Measurements from ENCODE around the gene VCAN.
A peak's percentile ranks its signal among the peaks of the same experiment; 100 is the strongest.

The VCAN gene

GRCh38 chr5:83586874-83587776 lies 115.6 kb downstream of the VCAN start:
- no peak for DNase-seq (ENCODE audit: extremely low spot score)
- ChIA-PET CTCF (interaction anchor here (0.5 kb wide), 1 partner anchor 482 kb away, joined by 5 read pairs; no protein-coding TSS in a partner anchor), POLR2A (no interaction called here)
- no peak for TF ChIP-seq SP1 (IDR thresholded peaks at IDR 0.05)
- no peak for TF ChIP-seq PKNOX1 (IDR thresholded peaks at IDR 0.05)
- TF ChIP-seq ARNT (IDR thresholded peaks at IDR 0.05) = no peak
- TF ChIP-seq L3MBTL2 (conservative IDR thresholded peaks at IDR 0.05) = no peak
- TF ChIP-seq ELF4 (IDR thresholded peaks at IDR 0.05) = no peak
- TF ChIP-seq CTBP1 (IDR thresholded peaks at IDR 0.05; ENCODE audit: borderline replicate concordance) = no peak
- no peak for TF ChIP-seq TARDBP (IDR thresholded peaks at IDR 0.05)
- no peak for TF ChIP-seq FOXM1 (IDR thresholded peaks at IDR 0.05; ENCODE audit: borderline replicate concordance)
- TF ChIP-seq NFRKB (IDR thresholded peaks at IDR 0.05) = no peak

- no peak for DNase-seq (ENCODE audit: extremely low spot score)
- TF ChIP-seq L3MBTL2 (conservative IDR thresholded peaks at IDR 0.05) (no peak), LEF1 (IDR thresholded peaks at IDR 0.05; ENCODE audit: borderline replicate concordance) (no peak), FOXK2 (IDR thresholded peaks at IDR 0.05) (no peak), SP1 (IDR thresholded peaks at IDR 0.05) (no peak), HDGF (IDR thresholded peaks at IDR 0.05; ENCODE audit: borderline replicate concordance) (no peak), FOXM1 (IDR thresholded peaks at IDR 0.05; ENCODE audit: borderline replicate concordance) (no peak), ARNT (IDR thresholded peaks at IDR 0.05) (no peak), BHLHE40 (IDR thresholded peaks at IDR 0.05; ENCODE audit: borderline replicate concordance) (no peak), NFRKB (IDR thresholded peaks at IDR 0.05) (no peak)
- POLR2A ChIA-PET = no interaction called here
- CTCF ChIA-PET = interaction anchor here (0.6 kb wide), 1 partner anchor 1182 kb away, joined by 5 read pairs; no protein-coding TSS in a partner anchor
Observed at GRCh38 chr5:83589786-83590185, 118.2 kb downstream of the VCAN start.

GRCh38 chr5:83590966-83591365 lies 119.4 kb downstream of the VCAN start:
- POLR2A ChIA-PET = no interaction called here
- no peak for DNase-seq (ENCODE audit: extremely low spot score)
- TF ChIP-seq L3MBTL2 (conservative IDR thresholded peaks at IDR 0.05) = no peak
- TF ChIP-seq SUZ12 (IDR thresholded peaks at IDR 0.05) = no peak
- no peak for TF ChIP-seq LEF1 (IDR thresholded peaks at IDR 0.05; ENCODE audit: borderline replicate concordance)
- TF ChIP-seq FOXA1 (IDR thresholded peaks at IDR 0.05) = no peak
- no peak for TF ChIP-seq ARNT (IDR thresholded peaks at IDR 0.05)
- TF ChIP-seq PKNOX1 (IDR thresholded peaks at IDR 0.05) = no peak
- no peak for TF ChIP-seq FOXK2 (IDR thresholded peaks at IDR 0.05)
- TF ChIP-seq CTBP1 (IDR thresholded peaks at IDR 0.05; ENCODE audit: borderline replicate concordance) = no peak
- TF ChIP-seq HDGF (IDR thresholded peaks at IDR 0.05; ENCODE audit: borderline replicate concordance) = no peak
- no peak for TF ChIP-seq SP1 (IDR thresholded peaks at IDR 0.05)
- no peak for TF ChIP-seq FOXM1 (IDR thresholded peaks at IDR 0.05; ENCODE audit: borderline replicate concordance)
- no peak for TF ChIP-seq BHLHE40 (IDR thresholded peaks at IDR 0.05; ENCODE audit: borderline replicate concordance)
- TF ChIP-seq TARDBP (IDR thresholded peaks at IDR 0.05) = no peak
- TF ChIP-seq NFRKB (IDR thresholded peaks at IDR 0.05) = no peak
- no peak for TF ChIP-seq ELF4 (IDR thresholded peaks at IDR 0.05)
- no peak for TF ChIP-seq ZNF384 (IDR thresholded peaks at IDR 0.05)
- CTCF ChIA-PET = no interaction called here

- ChIA-PET POLR2A (no interaction called here), CTCF (no interaction called here)
- no peak for DNase-seq (ENCODE audit: extremely low spot score)
- TF ChIP-seq ZNF384 (IDR thresholded peaks at IDR 0.05) (no peak), FOXK2 (IDR thresholded peaks at IDR 0.05) (no peak), BHLHE40 (IDR thresholded peaks at IDR 0.05; ENCODE audit: borderline replicate concordance) (no peak), ARNT (IDR thresholded peaks at IDR 0.05) (no peak), PKNOX1 (IDR thresholded peaks at IDR 0.05) (no peak), L3MBTL2 (conservative IDR thresholded peaks at IDR 0.05) (no peak)
Observed at GRCh38 chr5:83595217-83595616, 123.7 kb downstream of the VCAN start.

- DNase-seq (ENCODE audit: extremely low spot score) = peak; percentile 65
- POLR2A ChIA-PET = interaction anchor here (0.7 kb wide), 1 partner anchor 80 kb away, joined by 3 read pairs; no protein-coding TSS in a partner anchor
- CTCF ChIA-PET = interaction anchor here (0.8 to 1.7 kb wide), 5 partner anchors 8 to 104 kb away, joined by 3 to 10 read pairs (median 5); no protein-coding TSS in a partner anchor
- TF ChIP-seq ELF4 (IDR thresholded peaks at IDR 0.05) (no peak), NFRKB (IDR thresholded peaks at IDR 0.05) (no peak), LEF1 (IDR thresholded peaks at IDR 0.05; ENCODE audit: borderline replicate concordance) (no peak), L3MBTL2 (conservative IDR thresholded peaks at IDR 0.05) (no peak), SP1 (IDR thresholded peaks at IDR 0.05) (no peak)
Observed at GRCh38 chr5:83608122-83608521, 136.6 kb downstream of the VCAN start.

GRCh38 chr5:83614841-83615240 lies 143.3 kb downstream of the VCAN start:
- no peak for DNase-seq (ENCODE audit: extremely low spot score)
- ChIA-PET POLR2A (no interaction called here), CTCF (no interaction called here)
- TF ChIP-seq CTBP1 (IDR thresholded peaks at IDR 0.05; ENCODE audit: borderline replicate concordance) (no peak), LEF1 (IDR thresholded peaks at IDR 0.05; ENCODE audit: borderline replicate concordance) (no peak), BHLHE40 (IDR thresholded peaks at IDR 0.05; ENCODE audit: borderline replicate concordance) (no peak), FOXM1 (IDR thresholded peaks at IDR 0.05; ENCODE audit: borderline replicate concordance) (no peak), L3MBTL2 (conservative IDR thresholded peaks at IDR 0.05) (no peak), NFRKB (IDR thresholded peaks at IDR 0.05) (no peak), HDGF (IDR thresholded peaks at IDR 0.05; ENCODE audit: borderline replicate concordance) (no peak), ZNF384 (IDR thresholded peaks at IDR 0.05) (no peak), TARDBP (IDR thresholded peaks at IDR 0.05) (no peak), SUZ12 (IDR thresholded peaks at IDR 0.05) (no peak), FOXA1 (IDR thresholded peaks at IDR 0.05) (no peak), FOXK2 (IDR thresholded peaks at IDR 0.05) (no peak), ELF4 (IDR thresholded peaks at IDR 0.05) (no peak), PKNOX1 (IDR thresholded peaks at IDR 0.05) (no peak)
